Measurements from ENCODE around the gene CRHR1.

The CRHR1 gene

DNA sequence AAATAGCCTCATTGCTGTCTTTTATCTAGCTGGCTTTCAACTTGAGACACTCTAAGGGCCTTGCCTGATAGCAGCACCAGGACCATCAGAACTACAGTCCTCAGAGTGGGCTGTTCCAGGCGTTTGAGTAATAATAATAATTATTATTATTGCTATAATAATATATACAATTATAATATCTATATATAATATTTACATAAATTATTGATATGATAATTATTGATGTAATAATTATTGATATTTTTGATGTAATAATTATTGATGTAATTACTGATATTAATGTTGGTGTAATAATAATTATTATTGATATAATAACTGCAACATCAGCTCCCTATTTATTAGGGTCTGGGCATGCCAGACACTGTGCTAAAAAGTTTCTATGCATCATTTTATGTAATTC is 25.6 kb upstream of the CRHR1 start:
- DNase-seq (ENCODE audit: low spot score) = no peak

DNA sequence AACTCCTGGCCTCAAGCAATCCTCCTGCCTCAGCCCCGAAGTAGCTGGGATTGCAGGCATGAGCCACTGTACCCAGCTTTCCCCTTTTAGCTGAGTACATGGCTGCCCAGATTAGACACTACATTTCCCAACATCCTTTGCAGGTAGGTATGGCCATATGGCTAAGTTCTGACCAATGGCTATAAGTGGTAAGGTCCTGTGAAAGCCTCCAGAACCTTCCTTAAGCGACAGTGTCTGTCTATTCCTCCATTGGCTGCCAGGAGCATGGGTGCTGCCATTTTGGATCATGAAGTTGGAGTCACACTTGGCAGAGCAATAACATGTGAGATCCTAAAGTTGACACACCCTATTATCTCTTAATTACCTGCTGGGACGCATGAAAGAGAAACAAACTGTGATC is 24.4 kb upstream of the CRHR1 start:
- DNase-seq (ENCODE audit: low spot score) = no peak

DNA sequence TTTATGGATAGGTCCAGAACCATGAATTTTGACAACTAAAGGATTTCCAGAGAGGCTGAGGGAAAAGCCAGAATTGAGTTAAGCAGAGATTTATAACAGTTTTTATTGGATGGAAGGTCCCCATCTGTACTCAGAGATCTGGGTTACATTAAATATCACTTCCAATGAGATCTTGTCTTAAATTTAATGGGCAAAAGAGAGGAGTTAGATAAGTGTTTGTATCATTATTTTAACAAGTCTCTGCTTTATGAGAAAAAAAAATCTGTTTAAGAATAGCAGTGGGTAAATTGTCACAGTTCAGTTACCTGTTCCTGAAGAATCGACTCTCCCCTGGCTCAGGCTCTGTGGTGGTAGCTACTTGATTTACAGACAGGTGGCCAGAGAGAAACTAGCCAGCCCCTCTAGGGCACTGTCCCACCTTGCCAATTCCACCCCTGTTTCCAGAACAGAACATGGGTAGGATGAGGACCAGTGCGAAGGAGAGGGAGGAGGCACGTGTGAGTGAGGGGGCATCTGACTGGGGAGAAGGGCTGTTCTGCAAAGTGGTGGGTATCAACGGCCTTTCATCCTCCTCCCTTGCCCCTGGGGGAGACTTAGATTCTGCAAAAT is 22.1 kb upstream of the CRHR1 start:
- no peak for DNase-seq (ENCODE audit: low spot score)

DNA sequence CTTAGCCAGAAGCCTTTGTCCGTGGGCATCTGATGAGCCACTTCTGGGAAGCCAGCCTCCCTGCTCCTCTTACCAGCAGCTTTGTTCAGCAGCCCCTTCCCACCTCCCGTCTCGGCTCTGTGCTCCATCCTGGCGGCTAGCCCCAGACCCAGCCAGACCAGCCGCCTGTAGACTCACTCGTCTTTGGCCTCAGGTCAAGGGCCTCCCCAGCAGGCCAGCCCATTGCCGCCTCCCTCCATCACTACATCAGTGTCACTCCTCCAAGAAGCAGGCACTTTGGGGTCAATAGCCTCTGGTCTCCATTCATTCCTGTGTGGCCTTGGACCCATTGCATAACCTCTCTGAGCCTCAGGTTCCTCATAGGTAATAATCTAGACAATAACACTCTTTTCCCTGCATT is 20.9 kb upstream of the CRHR1 start:
- DNase-seq (ENCODE audit: low spot score) = no peak

DNA sequence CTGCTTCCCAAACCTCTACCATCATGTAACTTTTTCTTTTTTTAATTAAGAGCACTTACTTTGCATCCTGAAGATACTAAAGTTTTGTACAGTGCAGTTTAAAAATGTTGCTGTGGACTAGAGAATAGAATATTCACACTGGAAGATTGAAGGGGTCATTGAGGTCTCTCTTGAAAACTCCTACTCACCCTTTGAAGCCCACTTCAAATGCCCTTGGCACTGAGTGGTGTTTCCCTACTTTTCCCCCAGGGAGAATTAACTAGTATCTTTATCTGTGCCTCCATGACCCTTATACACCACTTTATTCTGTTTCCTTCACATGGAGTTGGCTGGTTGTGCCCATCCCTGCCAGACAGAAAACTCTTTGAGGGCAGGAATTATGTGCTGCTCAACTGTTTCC is 19.6 kb upstream of the CRHR1 start:
- no peak for DNase-seq (ENCODE audit: low spot score)

DNA sequence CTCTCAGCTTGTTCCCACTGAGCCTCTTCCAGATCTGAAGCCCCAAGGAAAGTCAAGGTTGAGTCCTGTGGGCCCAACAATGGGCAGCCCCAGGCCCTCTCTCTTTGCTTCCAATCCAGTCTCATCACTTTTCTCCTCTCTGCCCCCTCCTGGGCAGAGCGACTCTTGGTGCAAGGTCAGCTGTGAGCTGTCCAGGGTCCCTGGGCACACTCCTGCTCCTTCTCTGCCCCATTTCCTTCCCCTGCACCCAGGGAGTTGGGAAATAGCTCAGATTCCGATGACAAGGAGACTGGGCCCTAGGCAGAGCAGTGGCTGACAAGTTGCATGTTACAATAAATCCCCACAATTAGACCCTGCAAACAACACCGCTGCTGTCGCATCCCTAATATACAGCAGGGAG is 16.1 kb upstream of the CRHR1 start:
- no peak for DNase-seq (ENCODE audit: low spot score)

DNA sequence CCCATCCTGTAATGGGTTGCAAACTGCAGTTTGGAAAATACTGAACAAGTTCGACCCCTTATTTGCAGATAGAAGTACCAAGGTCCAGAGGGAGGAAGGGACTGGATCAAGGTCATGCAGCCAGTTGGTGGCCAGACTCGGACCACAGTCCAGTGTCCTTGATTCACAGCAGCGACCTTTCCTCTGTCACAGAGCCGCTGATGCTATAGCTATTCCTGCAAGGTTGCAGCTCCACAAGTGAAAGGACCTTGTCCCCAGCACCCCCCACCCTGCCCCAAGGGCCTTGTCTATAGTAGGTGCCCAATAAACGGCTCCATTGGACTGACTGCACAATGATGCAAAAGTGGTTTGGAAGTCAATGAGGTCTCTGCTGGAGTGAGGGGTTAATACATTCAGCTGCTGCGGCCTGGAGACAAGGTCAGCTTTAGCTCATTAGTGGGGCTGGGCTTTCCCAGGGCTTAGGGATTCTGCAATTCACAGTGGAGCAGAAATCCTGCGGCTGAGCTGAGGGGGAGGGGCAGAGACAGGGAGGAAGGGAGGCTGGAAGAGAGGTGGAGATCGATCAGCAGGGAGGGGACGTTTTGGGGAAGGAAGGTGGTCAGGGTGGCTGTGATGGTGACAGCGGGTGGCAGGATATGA is 13.4 kb upstream of the CRHR1 start:
- no peak for DNase-seq (ENCODE audit: low spot score)

DNA sequence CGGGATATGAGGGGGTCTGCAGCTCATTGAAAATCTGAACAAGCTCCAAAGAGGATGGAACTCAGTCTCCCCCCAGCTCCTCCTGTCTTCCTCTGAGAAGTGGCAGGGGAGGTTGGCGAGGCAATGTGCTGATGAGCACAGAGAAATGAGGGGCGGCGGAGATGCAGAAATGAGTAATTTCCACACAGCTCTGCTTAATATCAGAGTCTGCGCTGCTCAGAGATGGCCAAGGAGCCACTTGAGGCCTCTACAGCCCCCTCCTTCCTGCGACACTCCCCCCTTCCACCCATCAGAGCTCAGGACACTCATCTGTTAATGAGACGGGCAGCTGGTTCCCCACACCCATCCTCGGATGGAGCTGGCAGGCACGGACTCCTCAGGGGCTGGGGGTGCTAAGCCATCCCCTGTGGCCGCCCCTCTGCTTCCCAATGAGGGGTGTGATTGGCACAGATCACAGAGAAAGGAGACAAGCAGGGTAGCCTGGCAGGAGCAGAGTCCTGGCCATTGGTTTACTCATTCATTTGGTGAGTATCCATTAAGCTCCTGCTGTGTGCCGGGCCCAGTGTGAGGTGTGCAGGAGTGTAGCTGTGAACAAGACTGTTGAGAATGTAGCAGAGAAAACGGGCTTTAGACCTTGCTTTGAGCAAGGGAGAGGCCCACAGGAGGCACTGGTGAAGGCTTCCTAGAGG is 12.7 kb upstream of the CRHR1 start:
- no peak for DNase-seq (ENCODE audit: low spot score)

DNA sequence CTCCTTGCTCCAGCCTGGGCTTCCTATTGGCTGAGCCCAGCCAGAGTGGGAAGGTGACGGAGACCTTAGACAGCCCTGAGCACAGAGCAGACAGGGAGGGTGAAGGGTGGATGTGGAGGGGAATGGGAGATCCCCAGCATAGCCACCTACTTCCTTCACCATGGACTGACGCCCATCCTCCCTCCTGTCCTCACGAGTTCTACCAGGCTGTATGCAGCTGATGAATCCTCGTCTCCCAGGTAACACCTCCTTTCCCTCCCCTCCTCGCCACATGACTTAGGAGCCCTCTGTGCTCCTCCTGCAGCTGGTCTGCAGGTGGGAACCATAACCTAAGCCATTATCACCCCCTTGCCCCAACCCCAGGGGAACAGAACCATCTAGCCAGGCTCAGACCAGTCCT is 9.0 kb upstream of the CRHR1 start:
- DNase-seq (ENCODE audit: low spot score) = no peak

DNA sequence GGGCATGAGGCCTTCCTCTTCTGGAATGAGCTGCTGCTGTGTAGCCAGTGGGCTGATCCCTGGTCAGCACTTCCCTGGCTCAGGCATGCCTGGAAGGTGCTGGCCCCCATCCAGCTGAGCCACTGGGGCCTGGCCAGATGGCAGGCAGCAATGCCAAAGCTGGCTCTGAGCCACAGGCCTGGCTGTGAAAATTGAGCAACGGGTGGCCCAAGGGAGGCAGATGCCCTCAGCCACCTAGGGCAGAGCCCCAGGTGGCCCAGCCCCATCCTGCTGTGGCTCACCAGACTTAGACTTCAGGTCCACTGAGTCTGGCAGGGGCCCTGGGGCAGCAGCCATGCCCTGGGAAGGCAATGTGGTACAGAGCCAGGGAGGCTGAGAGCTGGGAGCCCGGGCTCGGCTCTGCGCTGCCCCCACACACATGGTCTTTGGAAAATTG is 8.5 kb upstream of the CRHR1 start:
- DNase-seq (ENCODE audit: low spot score) = no peak

DNA sequence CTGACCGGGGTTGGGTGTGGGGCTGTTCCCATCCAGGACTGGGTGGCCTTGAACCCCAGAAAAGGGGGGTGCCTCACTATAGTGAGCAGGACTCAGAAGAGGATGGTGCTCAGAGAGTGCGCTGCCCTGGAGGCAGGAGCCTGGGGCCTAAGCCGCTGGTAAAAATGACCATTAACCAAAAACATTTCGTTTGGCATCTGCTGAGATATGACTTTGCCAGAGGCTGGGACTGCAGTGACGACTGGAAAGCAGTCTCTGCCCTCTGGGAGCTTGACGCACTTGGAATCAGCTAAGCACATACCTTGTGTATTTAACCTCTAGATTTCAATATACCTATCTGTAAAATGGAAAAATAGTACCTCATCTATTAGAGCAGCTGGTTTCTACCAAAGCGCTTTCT is 7.2 kb upstream of the CRHR1 start:
- DNase-seq (ENCODE audit: low spot score) = no peak

DNA sequence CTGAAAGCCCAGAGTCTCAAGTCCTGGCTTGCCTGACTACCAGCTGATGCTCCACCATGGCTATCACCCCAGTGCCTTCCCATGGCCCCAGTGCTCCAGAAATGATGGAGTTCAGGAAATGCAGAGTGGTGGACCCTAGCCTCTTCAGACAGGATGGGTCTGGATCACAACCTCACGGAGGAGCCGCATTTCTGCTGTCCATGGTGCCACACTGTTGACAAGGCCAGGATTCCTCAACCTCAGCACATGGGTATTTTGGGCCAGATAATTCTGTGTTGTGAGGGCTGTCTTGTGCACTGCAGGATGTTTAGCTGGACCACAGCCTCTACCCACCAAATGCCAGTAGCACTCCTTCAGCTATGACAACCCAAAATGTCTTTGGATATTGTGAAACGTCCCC is 6.7 kb upstream of the CRHR1 start:
- no peak for DNase-seq (ENCODE audit: low spot score)

DNA sequence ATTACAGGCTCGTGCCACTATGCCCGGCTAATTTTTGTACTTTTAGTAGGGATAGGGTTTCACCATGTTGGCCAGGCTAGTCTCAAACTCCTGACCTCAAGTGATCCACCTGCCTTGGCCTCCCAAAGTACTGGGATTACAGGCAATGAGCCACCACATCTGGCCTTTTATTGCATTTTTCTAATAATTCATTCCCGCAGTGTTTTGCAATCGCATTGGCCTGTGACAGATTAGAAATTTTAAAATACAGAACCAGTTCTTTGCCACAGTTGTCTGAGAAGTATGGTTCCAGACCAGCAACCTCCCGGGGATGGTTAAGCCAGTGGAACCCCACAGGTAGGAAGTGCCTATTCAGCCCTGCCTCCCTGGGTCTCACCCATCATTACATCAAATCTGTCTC is 3.2 kb upstream of the CRHR1 start:
- DNase-seq (ENCODE audit: low spot score) = no peak

DNA sequence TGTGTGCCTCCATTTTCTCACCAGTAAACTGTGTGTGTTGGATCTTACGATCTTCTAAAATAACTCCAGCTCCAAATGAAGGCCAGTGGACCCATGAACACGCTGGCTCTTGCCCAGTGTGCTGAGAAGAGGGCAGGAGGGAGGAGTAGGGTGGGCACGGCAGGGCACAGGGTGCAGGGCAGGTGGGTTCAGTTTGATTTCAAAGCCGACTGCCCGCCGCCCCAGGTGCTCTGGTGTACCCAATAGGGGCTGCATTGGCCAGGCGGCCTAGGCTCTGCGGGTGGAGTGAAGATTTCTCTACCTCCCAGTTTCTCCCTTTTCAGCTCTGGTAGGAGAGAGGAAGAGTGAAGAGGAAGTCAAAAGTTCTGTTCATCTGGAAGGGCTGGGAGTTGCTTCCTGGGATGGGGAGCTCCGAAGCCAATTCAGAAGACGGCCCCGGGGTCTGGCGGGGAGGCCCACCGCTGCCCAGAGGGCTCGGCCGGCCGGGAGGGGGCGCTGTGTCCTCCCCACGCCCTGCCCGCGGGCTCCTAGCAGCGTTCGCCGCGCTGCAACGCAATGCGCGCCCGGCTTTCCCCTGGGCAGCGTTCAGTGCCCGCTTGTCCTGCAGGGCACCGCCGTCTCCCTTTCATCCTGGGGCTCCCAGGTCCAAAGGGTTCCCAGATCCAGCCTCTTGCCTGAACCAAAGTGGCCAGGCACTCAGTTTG is 1.1 kb upstream of the CRHR1 start:
- DNase-seq (ENCODE audit: low spot score) = peak; percentile 50

DNA sequence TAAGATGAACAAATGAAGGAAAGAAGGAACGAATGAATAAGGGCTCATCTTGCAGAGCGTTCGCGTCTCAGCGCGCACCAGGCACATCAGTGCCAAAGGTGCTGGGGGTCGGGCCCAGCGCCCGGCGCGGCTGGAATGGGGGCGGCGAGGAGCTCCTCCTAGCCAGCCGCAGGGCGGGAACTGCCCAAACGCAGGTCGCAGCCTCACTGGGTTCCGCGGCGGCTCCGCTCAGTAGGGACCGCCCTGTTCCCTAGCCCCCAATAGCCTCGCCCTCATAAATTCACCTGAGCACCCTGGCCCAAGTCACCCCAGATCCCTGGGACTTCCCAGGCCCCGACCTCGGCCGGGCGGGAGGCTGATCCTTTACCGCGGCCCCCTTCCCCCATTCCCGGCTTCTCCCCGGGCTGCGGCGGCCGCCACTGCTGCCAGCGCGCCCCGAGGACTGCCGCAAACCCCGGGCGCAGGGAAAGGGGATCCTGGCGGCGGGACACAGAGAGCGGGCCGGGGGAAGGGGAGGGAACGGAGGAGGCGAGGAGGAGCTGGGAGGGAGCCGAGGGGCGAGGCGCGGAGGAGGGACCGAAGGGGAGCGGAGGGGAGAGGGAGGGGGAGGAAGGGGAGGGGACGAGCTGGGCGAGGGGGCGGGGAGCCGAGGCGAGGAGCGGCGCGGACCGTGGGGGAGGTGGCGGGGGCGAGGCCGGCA is 377 bp upstream of the CRHR1 start:
- DNase-seq (ENCODE audit: low spot score) = peak; percentile 47

DNA sequence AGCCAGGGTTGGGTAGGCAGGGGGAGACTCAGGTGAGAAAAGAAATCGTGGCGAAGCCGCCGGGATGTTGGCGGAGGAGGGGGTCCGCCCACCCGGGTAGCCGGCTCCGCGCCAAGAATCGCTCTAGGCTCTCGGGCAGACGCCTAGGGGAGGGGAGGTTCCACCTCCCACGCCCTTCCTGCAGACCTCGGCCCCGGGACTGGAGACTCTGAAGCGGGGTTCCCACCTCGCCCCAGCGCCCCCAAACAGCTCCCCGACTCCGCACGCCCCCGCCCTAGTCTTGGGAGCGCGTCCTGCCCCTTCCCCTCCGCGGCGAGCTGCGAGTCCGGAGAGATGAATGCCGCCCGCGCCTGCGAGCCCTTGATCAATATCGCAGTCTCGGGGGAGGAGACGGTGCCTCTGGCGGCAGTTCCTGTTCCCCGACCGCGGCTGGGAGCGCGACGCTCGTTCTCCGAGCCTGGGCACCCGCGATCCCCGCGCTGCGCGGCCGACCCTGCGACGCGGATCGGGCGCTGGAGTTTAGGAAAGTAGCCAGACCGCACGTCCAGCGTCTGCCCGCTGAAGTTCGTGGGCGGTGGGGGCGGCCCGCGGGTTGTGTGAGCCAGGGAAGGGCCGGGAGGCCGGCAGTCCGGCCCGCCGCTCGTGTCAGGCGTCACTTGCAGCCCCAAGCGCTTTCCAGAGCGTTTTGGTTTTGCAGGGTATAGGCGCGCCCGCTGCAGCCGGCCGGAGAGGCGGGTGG is 790 bp downstream of the CRHR1 start:
- DNase-seq (ENCODE audit: low spot score) = peak; percentile 56

DNA sequence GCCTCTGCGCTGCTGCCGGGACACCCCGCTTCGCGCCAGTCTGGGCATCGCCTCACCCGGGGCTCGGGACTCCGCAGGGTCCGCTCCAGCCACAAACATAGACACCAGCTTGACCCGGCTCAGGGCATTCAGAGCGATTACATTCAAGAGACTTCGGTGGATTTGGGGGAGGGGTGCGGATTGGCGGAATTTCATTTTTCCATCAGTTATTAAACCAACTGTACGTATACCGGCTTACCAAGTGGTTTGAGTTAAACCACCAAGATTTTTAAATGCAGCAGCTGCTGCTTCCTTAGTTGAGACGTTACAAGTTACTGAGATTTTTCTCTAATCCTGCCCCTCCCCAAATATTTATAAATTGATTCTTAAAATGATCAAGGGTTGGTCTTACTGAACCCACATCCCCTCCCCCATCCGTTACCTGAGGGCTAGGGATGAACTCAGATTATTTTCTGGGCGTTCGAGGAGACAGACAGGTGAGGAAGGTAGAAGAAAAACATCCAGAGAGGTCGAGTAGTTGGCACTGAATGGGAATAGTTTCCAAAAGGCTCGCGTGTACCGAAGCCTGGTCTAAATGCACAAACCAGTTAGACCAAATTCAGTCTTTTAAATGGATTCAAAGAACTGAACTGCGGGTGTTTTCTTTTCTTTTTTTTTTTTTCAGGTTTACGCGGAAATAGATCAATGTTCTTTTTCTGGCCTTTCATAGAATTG is 1.5 kb downstream of the CRHR1 start:
- no peak for DNase-seq (ENCODE audit: low spot score)

DNA sequence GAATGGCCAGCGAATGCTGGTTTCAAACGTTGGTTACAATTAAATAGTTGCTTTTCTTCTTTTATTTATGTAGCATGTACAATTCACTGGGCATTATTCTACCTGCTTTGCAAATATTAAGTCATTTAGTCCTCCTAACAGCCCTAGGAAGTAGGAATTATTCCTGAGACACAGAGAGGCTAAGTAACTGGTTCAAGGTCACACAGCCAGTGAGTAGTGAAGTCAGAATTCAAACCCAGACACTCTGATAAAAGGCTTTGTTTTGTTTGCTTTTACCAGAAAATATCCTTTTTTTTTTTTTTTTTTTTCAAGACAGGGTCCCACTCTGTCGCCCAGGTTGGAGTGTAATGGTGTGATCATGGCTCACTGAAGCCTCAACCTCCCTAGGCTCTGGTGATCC is 2.2 kb downstream of the CRHR1 start:
- no peak for DNase-seq (ENCODE audit: low spot score)

DNA sequence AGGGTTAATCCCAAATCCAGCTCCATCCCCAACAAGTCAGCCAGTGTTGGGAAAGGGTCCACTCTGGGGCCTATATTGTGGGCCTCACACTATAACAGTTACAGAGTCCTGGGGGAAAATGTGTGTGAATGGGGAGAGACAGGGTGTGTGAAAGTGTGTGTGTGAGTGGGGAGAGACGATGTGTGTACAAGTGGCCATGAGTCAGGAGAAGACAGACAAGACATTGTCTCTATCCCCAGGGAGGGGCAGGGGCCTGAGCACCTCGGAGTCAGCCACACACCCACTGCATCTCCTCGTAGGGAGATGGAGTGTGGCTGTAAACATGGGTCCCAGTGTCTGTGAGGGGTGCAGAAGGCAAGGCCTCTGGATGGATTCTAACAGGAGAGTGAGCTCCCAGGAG is 2.9 kb downstream of the CRHR1 start:
- peak; percentile 52 for DNase-seq (ENCODE audit: low spot score)

DNA sequence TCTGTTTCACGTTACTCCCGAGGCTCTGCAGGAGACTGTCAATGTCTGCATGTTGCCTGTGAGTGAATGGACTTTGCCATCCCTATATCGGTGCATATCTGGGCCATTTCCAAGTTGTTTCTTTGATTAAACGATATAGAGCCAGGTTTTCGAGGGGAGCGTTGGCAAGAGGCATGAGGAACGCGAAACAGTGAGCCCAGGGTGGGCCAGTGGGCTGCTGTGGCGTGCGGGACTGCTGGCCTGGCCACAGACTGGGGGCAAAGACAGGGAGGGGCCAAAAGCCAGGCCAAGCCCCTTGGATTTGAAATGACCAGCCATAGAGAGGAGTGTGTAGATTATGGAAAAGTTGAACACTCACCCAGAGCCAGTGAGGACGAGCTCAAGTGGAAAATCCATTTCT is 3.5 kb downstream of the CRHR1 start:
- DNase-seq (ENCODE audit: low spot score) = no peak

DNA sequence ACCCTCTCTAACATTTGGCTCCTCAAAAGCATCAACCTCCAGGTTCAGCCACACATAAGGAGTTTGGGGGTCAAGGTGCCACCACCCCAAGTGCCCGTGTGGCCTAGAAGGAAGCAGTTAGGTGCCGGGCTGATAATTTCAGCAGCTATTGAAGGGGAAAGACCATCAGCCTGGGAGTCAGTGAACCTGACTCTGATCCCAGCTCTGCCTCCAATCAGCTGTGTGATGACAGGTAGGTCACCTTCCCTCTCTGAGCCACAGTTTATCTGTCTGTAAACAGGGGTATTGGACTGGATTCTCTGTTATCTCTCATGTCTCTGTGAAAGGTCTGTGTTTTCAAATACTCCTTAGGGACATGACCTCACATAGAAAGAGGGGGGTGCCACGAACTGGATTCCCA is 3.9 kb downstream of the CRHR1 start:
- DNase-seq (ENCODE audit: low spot score) = no peak
